Endothelial cell of umbilical vein (primary cell): ENCODE data around the gene CD164L2.

Experiments
- FOS ChIP-seq: IDR thresholded peaks from 2 replicates; pipeline ENCODE4 v1.6.1; 2011; ENCODE audit warnings: mild to moderate bottlenecking, low read length, moderate library complexity, borderline replicate concordance; ENCODE audit not compliant: insufficient read depth
- POLR2AphosphoS5 ChIP-seq: IDR thresholded peaks from 2 replicates; pipeline ENCODE4 v1.6.1; 2012; ENCODE audit warnings: low read depth, mild to moderate bottlenecking, control low read depth, low read length, moderate library complexity; ENCODE audit not compliant: insufficient read depth
- TF ChIP-seq, protein P1 (sequence below), 2 donors: IDR thresholded peaks; 1 replicate in 1 of 2; 2 replicates in 1 of 2; pipeline ENCODE4 v1.5.1; 2011; ENCODE audit warnings: low read length in 2 of 2, mild to moderate bottlenecking in 2 of 2, moderate library complexity in 2 of 2, control low read depth in 1 of 2, inconsistent platforms in 1 of 2, low read depth in 1 of 2; ENCODE audit not compliant: insufficient read depth in 1 of 2; ENCODE audit errors: extremely low read depth in 1 of 2
- TF ChIP-seq, protein P2 (sequence below): IDR thresholded peaks from 2 replicates; pipeline ENCODE4 v1.6.1; 2011; ENCODE audit not compliant: insufficient read depth, insufficient read length

DNA sequence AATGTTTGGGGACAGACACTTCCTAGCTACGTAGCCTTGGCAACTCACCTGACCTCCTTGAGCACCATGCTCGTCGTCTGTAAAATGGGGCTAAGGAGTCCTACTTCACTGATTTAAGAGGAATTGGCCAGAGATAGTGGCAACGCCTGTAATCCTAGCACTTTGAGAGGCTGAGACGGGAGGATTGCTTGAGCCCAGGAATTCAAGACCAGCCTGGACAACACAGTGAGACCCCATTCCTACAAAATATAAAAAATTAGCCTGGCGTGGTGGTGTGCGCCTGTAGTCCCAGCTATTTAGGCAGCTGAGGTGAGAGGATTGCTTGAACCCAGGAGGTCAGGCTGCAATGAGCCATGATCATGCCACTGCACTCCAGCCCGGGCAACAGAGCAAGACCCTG, 36.8 kb downstream of the CD164L2 start:
- TF ChIP-seq, protein P1, sequence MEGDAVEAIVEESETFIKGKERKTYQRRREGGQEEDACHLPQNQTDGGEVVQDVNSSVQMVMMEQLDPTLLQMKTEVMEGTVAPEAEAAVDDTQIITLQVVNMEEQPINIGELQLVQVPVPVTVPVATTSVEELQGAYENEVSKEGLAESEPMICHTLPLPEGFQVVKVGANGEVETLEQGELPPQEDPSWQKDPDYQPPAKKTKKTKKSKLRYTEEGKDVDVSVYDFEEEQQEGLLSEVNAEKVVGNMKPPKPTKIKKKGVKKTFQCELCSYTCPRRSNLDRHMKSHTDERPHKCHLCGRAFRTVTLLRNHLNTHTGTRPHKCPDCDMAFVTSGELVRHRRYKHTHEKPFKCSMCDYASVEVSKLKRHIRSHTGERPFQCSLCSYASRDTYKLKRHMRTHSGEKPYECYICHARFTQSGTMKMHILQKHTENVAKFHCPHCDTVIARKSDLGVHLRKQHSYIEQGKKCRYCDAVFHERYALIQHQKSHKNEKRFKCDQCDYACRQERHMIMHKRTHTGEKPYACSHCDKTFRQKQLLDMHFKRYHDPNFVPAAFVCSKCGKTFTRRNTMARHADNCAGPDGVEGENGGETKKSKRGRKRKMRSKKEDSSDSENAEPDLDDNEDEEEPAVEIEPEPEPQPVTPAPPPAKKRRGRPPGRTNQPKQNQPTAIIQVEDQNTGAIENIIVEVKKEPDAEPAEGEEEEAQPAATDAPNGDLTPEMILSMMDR (IDR thresholded peaks at IDR 0.05; ENCODE audit: extremely low read depth in 1 of 2, insufficient read depth in 1 of 2, low read depth in 1 of 2, low read length in 2 of 2): no peak
- TF ChIP-seq POLR2AphosphoS5 (no peak), FOS (no peak)
- TF ChIP-seq, protein P2, sequence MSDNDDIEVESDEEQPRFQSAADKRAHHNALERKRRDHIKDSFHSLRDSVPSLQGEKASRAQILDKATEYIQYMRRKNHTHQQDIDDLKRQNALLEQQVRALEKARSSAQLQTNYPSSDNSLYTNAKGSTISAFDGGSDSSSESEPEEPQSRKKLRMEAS: no peak
